ENCODE measurements around the gene TMEM170A. TPM values are rescaled to one million over a fixed set of nuclear protein-coding genes. Genes with fewer than 3 reads are reported as not detected.

Gene TMEM170A
- total and polyA plus RNA-seq, 2 experiments from 2014 or later: 31.0 to 68.5 TPM

DNA sequence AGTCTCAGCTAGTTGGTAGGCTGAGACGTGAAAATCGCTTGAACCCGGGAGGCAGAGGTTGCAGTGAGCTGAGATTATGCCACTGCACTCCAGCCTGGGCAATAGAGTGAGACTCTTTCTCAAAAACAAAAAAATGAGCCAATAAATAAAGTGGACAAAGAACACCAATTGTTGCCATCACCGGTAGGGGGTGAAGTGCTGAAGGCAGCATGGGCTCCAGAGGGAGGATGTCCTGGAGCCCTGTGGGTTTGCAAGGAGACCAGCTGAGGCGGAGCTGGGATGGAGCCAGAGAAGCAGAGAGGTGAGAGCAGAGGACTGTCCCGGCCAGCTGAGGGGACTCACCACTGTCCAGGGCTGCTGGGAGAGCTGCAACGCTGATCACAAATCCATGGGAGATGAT, 17.0 kb upstream of the TMEM170A start:
- TF ChIP-seq STAT1 (IDR thresholded peaks at IDR 0.05; ENCODE audit: unreplicated experiment) (no peak), POLR2AphosphoS5 (IDR thresholded peaks at IDR 0.05; ENCODE audit: low read depth) (no peak), CREB1 (CRISPR knock-in tag; IDR thresholded peaks at IDR 0.05; ENCODE audit: low read depth) (no peak), NANOG (IDR thresholded peaks at IDR 0.05; ENCODE audit: borderline replicate concordance) (no peak), JUNB (IDR thresholded peaks at IDR 0.05; ENCODE audit: unreplicated experiment) (no peak), ZNF331 (CRISPR knock-in tag; IDR thresholded peaks at IDR 0.05; ENCODE audit: low read depth) (no peak)
- TF ChIP-seq, protein P1, sequence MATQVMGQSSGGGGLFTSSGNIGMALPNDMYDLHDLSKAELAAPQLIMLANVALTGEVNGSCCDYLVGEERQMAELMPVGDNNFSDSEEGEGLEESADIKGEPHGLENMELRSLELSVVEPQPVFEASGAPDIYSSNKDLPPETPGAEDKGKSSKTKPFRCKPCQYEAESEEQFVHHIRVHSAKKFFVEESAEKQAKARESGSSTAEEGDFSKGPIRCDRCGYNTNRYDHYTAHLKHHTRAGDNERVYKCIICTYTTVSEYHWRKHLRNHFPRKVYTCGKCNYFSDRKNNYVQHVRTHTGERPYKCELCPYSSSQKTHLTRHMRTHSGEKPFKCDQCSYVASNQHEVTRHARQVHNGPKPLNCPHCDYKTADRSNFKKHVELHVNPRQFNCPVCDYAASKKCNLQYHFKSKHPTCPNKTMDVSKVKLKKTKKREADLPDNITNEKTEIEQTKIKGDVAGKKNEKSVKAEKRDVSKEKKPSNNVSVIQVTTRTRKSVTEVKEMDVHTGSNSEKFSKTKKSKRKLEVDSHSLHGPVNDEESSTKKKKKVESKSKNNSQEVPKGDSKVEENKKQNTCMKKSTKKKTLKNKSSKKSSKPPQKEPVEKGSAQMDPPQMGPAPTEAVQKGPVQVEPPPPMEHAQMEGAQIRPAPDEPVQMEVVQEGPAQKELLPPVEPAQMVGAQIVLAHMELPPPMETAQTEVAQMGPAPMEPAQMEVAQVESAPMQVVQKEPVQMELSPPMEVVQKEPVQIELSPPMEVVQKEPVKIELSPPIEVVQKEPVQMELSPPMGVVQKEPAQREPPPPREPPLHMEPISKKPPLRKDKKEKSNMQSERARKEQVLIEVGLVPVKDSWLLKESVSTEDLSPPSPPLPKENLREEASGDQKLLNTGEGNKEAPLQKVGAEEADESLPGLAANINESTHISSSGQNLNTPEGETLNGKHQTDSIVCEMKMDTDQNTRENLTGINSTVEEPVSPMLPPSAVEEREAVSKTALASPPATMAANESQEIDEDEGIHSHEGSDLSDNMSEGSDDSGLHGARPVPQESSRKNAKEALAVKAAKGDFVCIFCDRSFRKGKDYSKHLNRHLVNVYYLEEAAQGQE (IDR thresholded peaks at IDR 0.05; ENCODE audit: unreplicated experiment): no peak
- TF ChIP-seq, protein P2, sequence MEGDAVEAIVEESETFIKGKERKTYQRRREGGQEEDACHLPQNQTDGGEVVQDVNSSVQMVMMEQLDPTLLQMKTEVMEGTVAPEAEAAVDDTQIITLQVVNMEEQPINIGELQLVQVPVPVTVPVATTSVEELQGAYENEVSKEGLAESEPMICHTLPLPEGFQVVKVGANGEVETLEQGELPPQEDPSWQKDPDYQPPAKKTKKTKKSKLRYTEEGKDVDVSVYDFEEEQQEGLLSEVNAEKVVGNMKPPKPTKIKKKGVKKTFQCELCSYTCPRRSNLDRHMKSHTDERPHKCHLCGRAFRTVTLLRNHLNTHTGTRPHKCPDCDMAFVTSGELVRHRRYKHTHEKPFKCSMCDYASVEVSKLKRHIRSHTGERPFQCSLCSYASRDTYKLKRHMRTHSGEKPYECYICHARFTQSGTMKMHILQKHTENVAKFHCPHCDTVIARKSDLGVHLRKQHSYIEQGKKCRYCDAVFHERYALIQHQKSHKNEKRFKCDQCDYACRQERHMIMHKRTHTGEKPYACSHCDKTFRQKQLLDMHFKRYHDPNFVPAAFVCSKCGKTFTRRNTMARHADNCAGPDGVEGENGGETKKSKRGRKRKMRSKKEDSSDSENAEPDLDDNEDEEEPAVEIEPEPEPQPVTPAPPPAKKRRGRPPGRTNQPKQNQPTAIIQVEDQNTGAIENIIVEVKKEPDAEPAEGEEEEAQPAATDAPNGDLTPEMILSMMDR (conservative IDR thresholded peaks at IDR 0.05; ENCODE audit: low read depth in 2 of 2): peak in 1 of 2 experiments; percentile 29; a peak in 1 of 4 replicates
- TF ChIP-seq, protein P3, sequence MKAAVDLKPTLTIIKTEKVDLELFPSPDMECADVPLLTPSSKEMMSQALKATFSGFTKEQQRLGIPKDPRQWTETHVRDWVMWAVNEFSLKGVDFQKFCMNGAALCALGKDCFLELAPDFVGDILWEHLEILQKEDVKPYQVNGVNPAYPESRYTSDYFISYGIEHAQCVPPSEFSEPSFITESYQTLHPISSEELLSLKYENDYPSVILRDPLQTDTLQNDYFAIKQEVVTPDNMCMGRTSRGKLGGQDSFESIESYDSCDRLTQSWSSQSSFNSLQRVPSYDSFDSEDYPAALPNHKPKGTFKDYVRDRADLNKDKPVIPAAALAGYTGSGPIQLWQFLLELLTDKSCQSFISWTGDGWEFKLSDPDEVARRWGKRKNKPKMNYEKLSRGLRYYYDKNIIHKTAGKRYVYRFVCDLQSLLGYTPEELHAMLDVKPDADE (IDR thresholded peaks at IDR 0.05): no peak
- H3K27ac ChIP-seq (ENCODE audit: low read depth): no peak overlapping the region
- no peaks in the 10 kb centered on the region for H3F3A ChIP-seq (replicated peaks; ENCODE audit: low read depth)
- H2AFZ ChIP-seq: no peak overlapping the region
- Mint-ChIP-seq H3K4me1 (no peaks in the 10 kb centered on the region; the same call in 2 of the 3 replicates), H3K27me3 (ENCODE audit: insufficient read depth, low read depth, poor library complexity) (peaks cover 13% of the 10 kb centered on the region), H3K4me3 (no peak overlapping the region), H3K27ac (no peak overlapping the region), H3K9me3 (no peaks in the 10 kb centered on the region; the same call in 2 of the 3 replicates), H3K36me3 (ENCODE audit: low read depth) (peaks cover 25% of the 10 kb centered on the region)
- ATAC-seq (no peak), DNase-seq (ENCODE audit: low spot score) (no peak)
- no peaks in the 10 kb centered on the region; the same call in 1 of the 2 replicates for H4K20me1 ChIP-seq (replicated peaks; ENCODE audit: insufficient read depth)
- no peak overlapping the region for H3K4me2 ChIP-seq
- no peaks in the 10 kb centered on the region for H3K79me2 ChIP-seq (replicated peaks; ENCODE audit: insufficient read depth)
- no peaks in the 10 kb centered on the region for H3K27me3 ChIP-seq (ENCODE audit: insufficient read depth)
- no peak overlapping the region for H3K4me3 ChIP-seq
- H3K36me3 ChIP-seq (ENCODE audit: insufficient read depth): no peaks in the 10 kb centered on the region
- no peaks in the 10 kb centered on the region for H3K4me1 ChIP-seq (ENCODE audit: insufficient read depth)
- no peaks in the 10 kb centered on the region for H3K9me2 ChIP-seq (ENCODE audit: insufficient read depth)

Measured in GM23338 (cell line).